Cardiac muscle cell (in vitro differentiated cells and primary cell): ENCODE measurements around the gene RET. TPM values are rescaled to one million over a fixed set of nuclear protein-coding genes. Genes with fewer than 3 reads are reported as not detected.

ENCODE experiments used
- DNase-seq, 2 donors: peaks; one replicate each; pipeline versions ENCODE4 v3.0.0 to v3.0.0-alpha.2; 2010 to 2017; ENCODE audit warnings: low read depth in 1 of 2, low spot score in 1 of 2
- H3K27ac ChIP-seq: fragments of 200-600 bp; sonication (generic); 2 replicates; pipeline ENCODE4 v1.5.1; 2016
- H3K27me3 ChIP-seq: fragments of 200-600 bp; sonication (generic); 2 replicates; pipeline ENCODE4 v1.6.0; 2016; ENCODE audit warnings: control low read depth
- H3K36me3 ChIP-seq: fragments of 200-600 bp; sonication (generic); 2 replicates; pipeline ENCODE4 v1.5.1; 2016; ENCODE audit warnings: control low read depth
- H3K4me1 ChIP-seq: fragments of 200-600 bp; sonication (generic); 2 replicates; pipeline ENCODE4 v1.8.1; 2017; ENCODE audit warnings: low read depth, mild to moderate bottlenecking, mixed run types
- H3K4me3 ChIP-seq: fragments of 200-600 bp; sonication (generic); 2 replicates; pipeline ENCODE4 v1.5.1; 2016; ENCODE audit warnings: mild to moderate bottlenecking
- H3K9me3 ChIP-seq: fragments of 200-600 bp; sonication (generic); 2 replicates; pipeline ENCODE4 v1.5.1; 2017; ENCODE audit warnings: low read depth, mild to moderate bottlenecking, control low read depth
- CTCF ChIP-seq: IDR thresholded peaks from 2 replicates; pipeline ENCODE4 v1.5.1; 2012; ENCODE audit warnings: low read depth, mild to moderate bottlenecking, low read length
- polyA plus RNA-seq: library from polyadenylated mRNA; unstranded; fragments of >200 nt; fragmentation: Nextera tagmentation; extraction: Ambion mirVana; gene quantifications from 2 replicates; pipeline ENCODE4 v1.2.1, GENCODE V29; 2016
- total RNA-seq: library from RNA; depleted of rRNA; stranded (reverse); fragments of >200 nt; gene quantifications from 2 replicates; pipeline ENCODE4 v1.2.3, GENCODE V29; 2016

RET gene
- total and polyA plus RNA-seq, 2 experiments from 2014 or later = 0.09 TPM; not detected in 1

DNA sequence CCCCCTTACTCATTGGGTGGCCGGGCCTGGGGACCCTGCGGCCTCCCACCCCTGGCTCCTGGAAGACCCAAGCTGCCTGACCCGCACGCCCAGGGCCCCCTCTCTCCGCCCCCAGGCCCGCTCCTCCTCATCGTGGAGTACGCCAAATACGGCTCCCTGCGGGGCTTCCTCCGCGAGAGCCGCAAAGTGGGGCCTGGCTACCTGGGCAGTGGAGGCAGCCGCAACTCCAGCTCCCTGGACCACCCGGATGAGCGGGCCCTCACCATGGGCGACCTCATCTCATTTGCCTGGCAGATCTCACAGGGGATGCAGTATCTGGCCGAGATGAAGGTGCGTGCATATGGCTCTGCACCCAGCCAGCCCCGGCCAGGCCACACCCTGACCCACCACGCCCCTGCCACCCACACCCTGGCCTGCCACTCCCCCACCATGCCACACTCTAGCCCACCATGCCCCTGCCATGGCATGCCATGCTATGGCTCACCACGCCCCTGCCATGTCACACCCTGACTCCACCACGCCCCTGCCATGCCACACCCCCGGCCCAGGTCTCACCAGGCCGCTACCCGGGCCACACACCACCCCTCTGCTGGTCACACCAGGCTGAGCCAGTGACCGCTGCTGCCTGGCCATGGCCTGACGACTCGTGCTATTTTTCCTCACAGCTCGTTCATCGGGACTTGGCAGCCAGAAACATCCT lies 42.7 kb downstream of the RET start:
- TF ChIP-seq CTCF = no peak
- H3K4me1 ChIP-seq = no peaks in the 10 kb centered on the region
- H3K4me3 ChIP-seq = no peak overlapping the region
- H3K27ac ChIP-seq = no peak overlapping the region
- no peaks in the 10 kb centered on the region for H3K36me3 ChIP-seq
- DNase-seq = no peak
- no peaks in the 10 kb centered on the region for H3K27me3 ChIP-seq
- H3K9me3 ChIP-seq = no peaks in the 10 kb centered on the region

DNA sequence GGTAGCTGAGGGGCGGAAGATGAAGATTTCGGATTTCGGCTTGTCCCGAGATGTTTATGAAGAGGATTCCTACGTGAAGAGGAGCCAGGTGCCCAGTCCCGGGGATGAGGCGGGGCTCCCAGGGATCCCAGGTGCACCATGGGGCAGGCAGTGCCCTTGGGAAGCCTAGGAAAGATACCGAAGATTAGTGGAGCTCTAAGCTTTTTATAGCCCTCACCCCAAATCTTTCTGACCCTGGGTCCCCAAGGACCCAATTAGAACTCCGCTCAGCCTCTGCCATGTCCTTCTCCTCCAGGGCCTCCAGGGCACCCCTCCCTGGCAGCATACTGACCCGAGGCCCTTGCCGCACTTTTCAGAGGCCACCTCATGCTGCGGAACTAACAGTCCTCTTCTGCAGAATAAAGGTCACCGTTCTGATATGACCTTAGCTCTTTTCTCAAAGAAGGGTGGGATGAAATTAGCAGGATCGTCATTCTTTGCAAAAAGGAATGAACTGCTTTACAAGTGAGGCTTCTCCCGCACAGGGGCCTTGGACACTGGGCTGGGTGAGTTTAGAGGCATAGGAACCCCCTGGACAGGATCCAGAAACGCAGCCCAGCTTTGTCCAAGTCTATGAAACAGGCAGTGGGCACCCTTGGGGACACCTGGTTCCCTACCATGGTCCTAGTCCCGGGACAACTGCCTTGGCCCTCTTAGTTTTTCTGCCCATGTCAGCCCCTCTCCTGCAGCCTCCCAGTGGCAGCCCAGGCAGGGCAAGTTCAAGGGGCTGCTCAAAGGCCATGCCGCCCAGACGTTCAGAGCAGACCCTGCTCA lies 43.5 kb downstream of the RET start:
- H3K27ac ChIP-seq = no peak overlapping the region
- H3K4me1 ChIP-seq = no peaks in the 10 kb centered on the region
- no peak overlapping the region for H3K4me3 ChIP-seq
- TF ChIP-seq CTCF = no peak
- H3K9me3 ChIP-seq = no peaks in the 10 kb centered on the region
- no peaks in the 10 kb centered on the region for H3K27me3 ChIP-seq
- no peak for DNase-seq
- H3K36me3 ChIP-seq = no peaks in the 10 kb centered on the region

DNA sequence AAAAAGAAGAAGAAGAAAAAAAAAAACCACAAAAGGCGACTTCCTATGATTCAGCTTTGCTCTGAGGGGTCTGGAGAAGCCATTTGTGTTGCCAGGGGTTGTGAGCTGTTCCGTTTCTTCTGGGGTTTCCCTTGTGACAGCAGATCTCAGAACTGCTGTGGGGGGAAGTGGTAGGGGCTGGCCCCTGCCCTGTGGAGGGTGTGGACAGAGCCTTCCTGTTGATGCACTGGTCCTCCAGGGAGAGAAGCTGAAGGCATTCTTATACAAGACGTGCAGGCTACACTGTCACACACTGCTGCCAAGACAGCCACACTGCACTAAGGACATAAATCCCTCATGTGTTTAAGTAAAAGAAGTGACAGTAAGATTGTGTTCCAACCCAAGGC lies 44.1 kb downstream of the RET start:
- Histone ChIP-seq H3K4me3 (no peak overlapping the region), H3K27ac (no peak overlapping the region), H3K4me1 (no peaks in the 10 kb centered on the region), H3K9me3 (no peaks in the 10 kb centered on the region), H3K36me3 (no peaks in the 10 kb centered on the region), H3K27me3 (no peaks in the 10 kb centered on the region)
- no peak for TF ChIP-seq CTCF
- DNase-seq = peak in 1 of 2 donors; percentile 22

- Histone ChIP-seq H3K36me3 (no peaks in the 10 kb centered on the region), H3K4me3 (no peak overlapping the region), H3K27me3 (no peaks in the 10 kb centered on the region), H3K27ac (no peak overlapping the region), H3K9me3 (no peaks in the 10 kb centered on the region), H3K4me1 (no peaks in the 10 kb centered on the region)
- TF ChIP-seq CTCF = no peak
- DNase-seq = peak in 1 of 2 donors; percentile 66
Measured at GRCh38 chr10:43121444-43121843, 44.6 kb downstream of the RET start.

GRCh38 chr10:43122096-43122495 lies 45.2 kb downstream of the RET start:
- TF ChIP-seq CTCF = no peak
- H3K27ac ChIP-seq = no peak overlapping the region
- no peak for DNase-seq

More at GRCh38 chr10:43122096-43122495, 45.2 kb downstream of the RET start:
- Histone ChIP-seq H3K4me3 (no peak overlapping the region), H3K4me1 (no peaks in the 10 kb centered on the region), H3K36me3 (no peaks in the 10 kb centered on the region), H3K27me3 (no peaks in the 10 kb centered on the region), H3K9me3 (no peaks in the 10 kb centered on the region)
